Fibroblast of the aortic adventitia (primary cell): Measurements from ENCODE around the gene RAB35. TPM values are rescaled to one million over a fixed set of nuclear protein-coding genes. Genes with fewer than 3 reads are reported as not detected.
"Not testable (repeated sequence)": the region's sequence is repeated elsewhere in the genome, so short reads cannot be mapped to it uniquely, and the experiment has no call there.

Experiments used
- DNase-seq: peaks from one replicate; pipeline ENCODE4 v3.0.0-alpha.2; 2010; ENCODE audit warnings: low read depth
- H3K4me3 ChIP-seq: 2 replicates; pipeline ENCODE4 v1.5.1; 2011; ENCODE audit warnings: low read depth, mild to moderate bottlenecking, control low read depth, low read length, moderate library complexity
- CTCF ChIP-seq: IDR thresholded peaks from 2 replicates; pipeline ENCODE4 v1.5.1; 2011; ENCODE audit warnings: mild to moderate bottlenecking, low read length, control low read depth, inconsistent platforms; ENCODE audit not compliant: insufficient read depth
- small RNA-seq: library from RNA; depleted of rRNA; stranded (forward); fragments of <200 nt; gene quantifications from one replicate; pipeline ENCODE3, GENCODE V24; 2012
- total RNA-seq: library from RNA; depleted of rRNA; stranded (reverse); fragments of >200 nt; gene quantifications from 2 replicates; pipeline ENCODE4 v1.2.3, GENCODE V29; 2012; ENCODE audit warnings: low replicate concordance

The RAB35 gene
- total RNA-seq, 1 donor = 24.8 TPM

- no peak overlapping the region for H3K4me3 ChIP-seq
- no peak for TF ChIP-seq CTCF
- DNase-seq = no peak
These were observed 68.3 kb downstream of the RAB35 start for GRCh38 chr12:120048263-120048662.

GRCh38 chr12:120047072-120047471, 69.5 kb downstream of the RAB35 start:
- TF ChIP-seq CTCF = no peak
- H3K4me3 ChIP-seq = no peak overlapping the region
- DNase-seq = no peak

- not testable (repeated sequence) for H3K4me3 ChIP-seq, DNase-seq
These were observed 71.2 kb downstream of the RAB35 start for GRCh38 chr12:120045367-120045766.

Small RNAs within 50 kb of the gene (small RNA-seq; reads per million reads assigned to genes)
- not detected for gene AC004812.1
- not detected for gene MIR4498

Other genes with a start within 250 kb of the RAB35 start
- gene CIT, start 239.4 kb downstream of the RAB35 start, total RNA-seq = 3.8 and 48.0 TPM in 2 replicates
- gene BICDL1, start 127.5 kb downstream of the RAB35 start, total RNA-seq = 1.8 TPM in 1 of 2 replicates, not detected in the other
- 126 and 156 TPM in 2 replicates for gene GCN1, start 78.0 kb upstream of the RAB35 start, total RNA-seq
- gene RPLP0, start 84.4 kb upstream of the RAB35 start, total RNA-seq = 1,185 and 3,518 TPM in 2 replicates
- gene PXN, start 149.0 kb upstream of the RAB35 start, total RNA-seq = 66.1 and 68.3 TPM in 2 replicates
- gene RNU4-2, start 175.2 kb upstream of the RAB35 start, total RNA-seq = under 0.01 TPM in 2 replicates
- under 0.01 TPM in 2 replicates for gene RNU4-1, start 176.5 kb upstream of the RAB35 start, total RNA-seq
- 0.90 and 3.6 TPM in 2 replicates for gene SIRT4, start 185.6 kb upstream of the RAB35 start, total RNA-seq
- not detected in 2 replicates for gene PLA2G1B, start 211.0 kb upstream of the RAB35 start, total RNA-seq